Right ventricle myocardium superior (tissue), 1 donor: Measurements from ENCODE around the gene SANBR. TPM values are rescaled to one million over a fixed set of nuclear protein-coding genes. Genes with fewer than 3 reads are reported as not detected.
"Not testable (repeated sequence)": the region's sequence is repeated elsewhere in the genome, so short reads cannot be mapped to it uniquely, and the experiment has no call there.

Experiments used
- ATAC-seq: fragments of 200-7000 bp; cut with Tn5 transposase; one replicate; pipeline ENCODE4 v1.9.1; 2020; ENCODE audit warnings: mild to moderate bottlenecking; ENCODE audit not compliant: poor library complexity
- DNase-seq: peaks from one replicate; pipeline ENCODE4 v3.0.0-alpha.2; 2020
- intact Hi-C: fragments of 100-400 bp; cut with DNase I; formaldehyde crosslinking; loops from one replicate; pipeline ENCODE4 v1.11.2; 2022
- long read RNA-seq: library from polyadenylated mRNA; unstranded; transcript quantifications from one replicate; pipeline ENCODE4 v2.0.0, GENCODE V29; 2021
- total RNA-seq: library from RNA; stranded (reverse); fragmentation: NEBNext Ultra II Directional; extraction: Animal tissue kit (Norgen Biotek cat#: 25700); gene quantifications from one replicate; pipeline ENCODE4 v1.2.1, GENCODE V29; 2021
- donor health status: DM: no; HTN: yes; CAD: no; lungs with severe emphysema.

SANBR gene
- total RNA-seq, result 6.2 TPM
- long read RNA-seq, full-length matches to known transcripts, result 7 of 11 reads
- long read RNA-seq, partial matches to known transcripts, result 2 of 11 reads
- long read RNA-seq, other reads (novel, unspliced or antisense), result 2 of 11 reads

- ATAC-seq (peak; percentile 100), DNase-seq (peak; percentile 91)
- intact Hi-C loops, result no loop called here
Measured at GRCh38 chr2:61065714-61066709, at the start of gene SANBR. SANBR (plus strand) TSS chr2:61065871; CDS start chr2:61070351, 4,480 bp downstream.

- ATAC-seq (no peak), DNase-seq (no peak)
- intact Hi-C loops, result no loop called here
Measured at GRCh38 chr2:61015976-61016375, 49.7 kb upstream of the SANBR start.

GRCh38 chr2:61016392-61017002 is 49.2 kb upstream of the SANBR start:
- intact Hi-C loops, result no loop called here
- DNase-seq (no peak), ATAC-seq (no peak)

- intact Hi-C loops, result no loop called here
- ATAC-seq (peak; percentile 92), DNase-seq (peak; percentile 70)
Measured at GRCh38 chr2:61017003-61017555, 48.6 kb upstream of the SANBR start.

GRCh38 chr2:61017556-61018317 is 47.9 kb upstream of the SANBR start, which contains the start of the genes PEX13 and PUS10:
PEX13 (plus strand) TSS chr2:61017720; CDS start chr2:61017760, 40 bp downstream.
PUS10 (minus strand) TSS chr2:61018255; CDS start chr2:61011890, 6,365 bp downstream.
- peak; percentile 98 for ATAC-seq
- peak; percentile 84 for DNase-seq
- intact Hi-C loops, result no loop called here

- intact Hi-C loops, result no loop called here
- DNase-seq (no peak), ATAC-seq (no peak)
Measured at GRCh38 chr2:61018318-61018755, 47.3 kb upstream of the SANBR start.

- no peak for ATAC-seq
- intact Hi-C loops, result no loop called here
- DNase-seq, result no peak
Measured at GRCh38 chr2:61018798-61019197, 46.9 kb upstream of the SANBR start.

GRCh38 chr2:61021228-61021660 is 44.4 kb upstream of the SANBR start:
- ATAC-seq (no peak), DNase-seq (no peak)

GRCh38 chr2:61023670-61024069 is 42.0 kb upstream of the SANBR start:
- intact Hi-C loops, result no loop called here
- ATAC-seq (no peak), DNase-seq (no peak)

More at GRCh38 chr2:61021228-61021660, 44.4 kb upstream of the SANBR start:
- intact Hi-C loops, result no loop called here

GRCh38 chr2:61029533-61029932 is 36.1 kb upstream of the SANBR start:
- DNase-seq (no peak), ATAC-seq (no peak)
- intact Hi-C loops, result no loop called here

GRCh38 chr2:61034592-61034991 is 31.1 kb upstream of the SANBR start:
- DNase-seq, intact Hi-C loops, ATAC-seq: not testable (repeated sequence)

- intact Hi-C loops, DNase-seq, ATAC-seq: not testable (repeated sequence)
Measured at GRCh38 chr2:61036643-61037042, 29.0 kb upstream of the SANBR start.

- DNase-seq (no peak), ATAC-seq (peak; percentile 39)
- intact Hi-C loops, result no loop called here
Measured at GRCh38 chr2:61042807-61043206, 22.9 kb upstream of the SANBR start.

- intact Hi-C loops, result no loop called here
- peak; percentile 88 for ATAC-seq
- DNase-seq, result no peak
Measured at GRCh38 chr2:61044636-61045035, 21.0 kb upstream of the SANBR start.

GRCh38 chr2:61045226-61045625 is 20.4 kb upstream of the SANBR start:
- ATAC-seq (no peak), DNase-seq (no peak)
- intact Hi-C loops, result no loop called here

- peak; percentile 23 for ATAC-seq
Measured at GRCh38 chr2:61045999-61046398, 19.7 kb upstream of the SANBR start.

GRCh38 chr2:61055557-61055956 is 10.1 kb upstream of the SANBR start:
- intact Hi-C loops, result no loop called here
- DNase-seq (no peak), ATAC-seq (no peak)

More at GRCh38 chr2:61045999-61046398, 19.7 kb upstream of the SANBR start:
- no peak for DNase-seq
- intact Hi-C loops, result no loop called here

GRCh38 chr2:61057562-61057961 is 8.1 kb upstream of the SANBR start:
- no peak for ATAC-seq
- intact Hi-C loops, result no loop called here
- no peak for DNase-seq
